ENCODE results near the gene PINK1.
"Not testable (repeated sequence)": the region's sequence is repeated elsewhere in the genome, so short reads cannot be mapped to it uniquely, and the experiment has no call there.

The PINK1 gene

GRCh38 chr1:20633190-20634064 lies at the start of gene PINK1:
Gene PINK1 (plus strand): TSS chr1:20633458. CDS start chr1:20633549, 91 bp downstream.
- DNase-seq: peak; percentile 76

DNA sequence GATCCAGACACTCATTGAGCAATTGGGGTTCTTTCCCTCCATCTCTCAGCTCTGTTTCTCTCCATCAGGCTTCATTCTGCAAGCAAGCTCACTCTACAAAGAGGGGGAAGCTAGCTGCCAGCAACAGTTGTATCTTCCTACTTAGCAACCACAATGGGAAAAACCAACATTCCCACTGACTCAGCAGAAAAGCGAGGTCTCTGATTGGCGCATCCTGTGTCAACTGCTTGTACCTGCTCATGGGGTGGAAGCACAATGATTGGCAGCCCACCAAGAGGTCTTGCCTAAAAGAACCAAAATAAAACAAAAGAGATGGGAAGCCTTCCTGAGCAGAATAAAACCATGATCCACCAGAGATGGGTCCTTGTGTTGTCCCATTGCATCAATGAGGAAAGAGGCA lies 48.4 kb upstream of the PINK1 start:
- DNase-seq: peak; percentile 70

GRCh38 chr1:20586953-20587660 lies 46.2 kb upstream of the PINK1 start:
- DNase-seq: no peak

DNA sequence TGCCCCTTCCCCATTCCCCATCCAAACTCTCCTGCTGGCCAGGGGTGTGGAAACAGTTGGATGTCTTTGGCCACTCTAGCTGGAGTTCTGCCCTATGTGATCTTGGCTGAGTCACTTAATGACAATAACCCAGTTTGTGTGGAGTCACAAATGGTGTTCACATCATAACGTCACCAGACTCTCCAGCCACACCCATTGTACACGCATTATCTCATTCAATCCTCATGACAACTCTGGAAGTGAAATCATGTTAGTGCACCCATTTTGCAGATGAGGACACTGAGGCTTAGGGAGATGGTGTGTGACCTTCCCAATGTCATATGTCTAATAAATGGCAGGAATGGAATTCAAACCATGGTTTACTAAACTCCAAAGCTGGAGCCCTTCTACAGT lies 45.6 kb upstream of the PINK1 start:
- DNase-seq: no peak

DNA sequence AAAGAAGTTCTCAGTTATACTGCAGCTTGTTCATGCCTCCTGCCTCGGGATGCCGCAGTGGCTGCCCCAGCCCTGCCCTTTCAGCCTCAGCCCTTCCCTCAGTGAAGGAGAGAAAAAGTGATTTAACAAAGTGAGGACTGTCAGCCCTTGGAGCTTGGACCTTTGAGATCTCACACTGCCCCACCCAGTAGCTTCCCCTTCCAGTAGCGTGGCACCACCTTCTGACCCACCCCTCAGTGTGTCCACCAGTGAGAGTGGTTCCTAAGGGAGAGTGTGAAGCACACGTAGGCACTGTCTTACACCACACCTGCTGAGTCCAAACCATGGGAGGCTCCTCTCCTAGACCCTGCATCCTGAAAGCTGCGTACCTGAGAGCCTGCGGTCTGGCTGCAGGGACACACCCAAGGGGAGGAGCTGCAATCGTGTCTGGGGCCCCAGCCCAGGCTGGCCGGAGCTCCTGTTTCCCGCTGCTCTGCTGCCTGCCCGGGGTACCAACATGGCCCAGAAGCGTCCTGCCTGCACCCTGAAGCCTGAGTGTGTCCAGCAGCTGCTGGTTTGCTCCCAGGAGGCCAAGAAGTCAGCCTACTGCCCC lies 44.5 kb upstream of the PINK1 start, which contains the start of gene CDA:
Gene CDA (plus strand): TSS at position 464 of the 592 bp plus-strand sequence. CDS start 33 bp downstream, at position 497.
- no peak for DNase-seq

- DNase-seq: no peak
These were observed 43.7 kb upstream of the PINK1 start for GRCh38 chr1:20589331-20590278.

DNA sequence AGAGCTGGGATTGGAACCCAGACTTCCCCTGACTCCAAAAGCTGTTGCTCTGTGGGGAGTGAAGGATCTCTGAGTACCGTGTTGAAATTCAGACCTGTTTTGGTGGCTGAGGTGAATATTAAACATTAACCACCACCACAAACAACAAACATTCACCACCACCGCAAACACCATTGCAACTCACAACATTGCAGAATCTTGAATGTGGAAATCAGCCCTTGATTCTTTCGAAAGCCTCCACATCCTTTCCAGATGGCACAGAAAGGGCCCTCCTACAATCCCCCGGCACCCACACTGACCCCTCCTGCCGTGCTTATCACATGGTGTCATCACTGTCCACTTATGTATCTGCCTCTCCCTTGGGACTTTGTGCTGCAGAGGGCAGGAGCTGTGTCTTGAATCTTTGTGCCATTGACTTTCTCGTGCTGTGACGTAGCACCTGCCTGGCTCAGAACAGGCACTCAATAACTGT lies 42.9 kb upstream of the PINK1 start:
- no peak for DNase-seq

DNA sequence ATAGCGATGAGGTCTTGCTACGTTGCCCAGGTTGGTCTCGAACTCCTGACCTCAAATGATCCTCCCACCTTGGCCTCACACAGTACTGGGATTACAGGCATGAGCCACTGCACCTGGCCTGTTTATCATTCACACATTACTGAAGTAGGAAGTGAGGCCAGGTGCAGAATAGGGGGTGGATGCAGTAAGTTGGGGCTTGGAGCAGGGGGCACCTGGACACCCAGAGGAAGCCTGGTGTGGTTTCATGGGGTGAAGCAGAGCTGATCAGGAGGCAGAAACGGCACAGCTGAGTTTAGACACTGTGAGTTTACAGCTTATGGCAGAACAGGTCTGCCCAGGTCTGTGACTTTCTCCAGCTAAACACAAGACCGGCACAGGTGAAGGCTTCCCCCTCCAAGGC lies 39.5 kb upstream of the PINK1 start:
- no peak for DNase-seq

- no peak for DNase-seq
These were observed 38.5 kb upstream of the PINK1 start for GRCh38 chr1:20594746-20595145.

- no peak for DNase-seq
These were observed 37.2 kb upstream of the PINK1 start for GRCh38 chr1:20596106-20596505.

- DNase-seq: peak; percentile 72
These were observed 35.6 kb upstream of the PINK1 start for GRCh38 chr1:20597650-20598049.

GRCh38 chr1:20600156-20600555 lies 33.1 kb upstream of the PINK1 start:
- no peak for DNase-seq

DNA sequence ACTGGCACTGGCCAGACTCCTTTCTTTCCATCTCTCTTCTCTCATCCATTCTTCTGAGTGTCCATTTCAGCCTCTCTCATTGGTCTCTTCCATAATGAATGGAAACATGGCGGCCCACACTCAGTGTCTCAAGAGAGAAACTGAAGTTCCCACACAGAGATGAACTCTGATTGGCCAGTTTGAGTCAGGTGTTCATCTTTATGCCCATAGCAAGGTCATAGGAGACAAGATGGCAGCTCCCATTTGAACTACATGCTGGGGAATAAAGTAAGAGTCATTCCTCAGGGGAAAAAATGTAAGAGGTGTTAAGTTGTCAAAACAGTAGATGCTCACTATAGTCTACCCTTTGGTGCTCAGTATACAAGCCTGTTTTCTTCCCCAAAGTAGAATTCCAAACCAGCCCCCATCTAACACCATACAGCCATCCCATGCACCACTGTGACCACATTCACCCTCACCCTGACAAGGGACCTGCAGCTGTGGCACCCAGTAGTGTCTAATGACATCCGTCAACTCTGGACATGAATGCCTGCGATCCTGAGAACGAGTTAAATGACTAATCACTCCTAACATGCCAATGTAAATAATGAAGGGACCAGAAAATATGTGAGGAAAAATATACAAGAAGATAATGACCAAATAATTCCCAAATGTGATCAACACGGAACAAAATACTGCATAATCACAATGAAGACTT lies 32.0 kb upstream of the PINK1 start:
- no peak for DNase-seq

GRCh38 chr1:20602851-20603450 lies 30.3 kb upstream of the PINK1 start:
- DNase-seq: no peak

DNA sequence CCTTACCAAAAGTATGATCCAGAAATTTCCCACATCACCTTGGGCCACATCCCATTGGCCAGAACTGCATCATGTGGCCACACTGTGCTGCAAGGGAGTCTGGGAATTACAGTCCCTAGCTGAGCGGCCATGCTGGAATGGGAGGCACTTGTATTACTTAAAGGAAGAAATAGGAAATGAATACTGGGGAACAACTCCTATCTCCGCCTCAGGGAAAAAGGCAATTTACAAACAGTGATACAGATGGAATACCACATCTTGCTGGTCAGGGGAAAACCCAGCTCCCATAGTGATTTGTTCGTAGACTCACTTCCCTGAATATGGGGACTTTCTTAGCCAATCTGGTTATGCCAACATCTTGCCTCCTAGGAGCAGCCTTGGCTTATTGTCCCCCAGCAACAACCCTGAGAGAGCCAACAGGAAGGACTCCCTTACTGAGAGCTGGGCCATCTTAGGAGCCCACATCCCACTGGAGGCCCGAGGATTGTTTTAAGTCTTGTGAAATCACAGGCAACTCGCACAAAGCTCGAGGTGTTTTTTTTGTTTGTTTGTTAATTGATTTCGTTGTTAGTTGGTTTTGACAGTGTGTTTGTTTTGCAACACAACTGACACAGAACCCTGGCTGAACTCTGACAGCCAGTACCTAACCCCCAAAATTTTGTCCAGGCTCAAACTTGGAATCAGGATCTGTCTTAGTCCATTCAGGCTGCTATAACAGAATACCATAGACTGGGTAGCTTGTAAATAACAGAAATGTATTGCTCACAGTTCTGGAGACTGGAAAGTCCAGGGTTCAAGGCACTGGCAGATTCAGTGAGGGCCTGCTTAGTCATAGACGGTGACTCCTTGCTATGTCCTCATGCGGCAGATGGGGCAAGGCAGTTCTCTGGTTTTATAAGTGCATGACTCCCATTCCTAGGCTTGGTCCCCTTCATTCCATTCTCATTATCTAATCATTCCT lies 29.5 kb upstream of the PINK1 start:
- DNase-seq: no peak

- DNase-seq: no peak
These were observed 28.6 kb upstream of the PINK1 start for GRCh38 chr1:20604678-20605077.

GRCh38 chr1:20606801-20607570 lies 26.3 kb upstream of the PINK1 start:
- not testable (repeated sequence) for DNase-seq

GRCh38 chr1:20609541-20609940 lies 23.7 kb upstream of the PINK1 start:
- no peak for DNase-seq

DNA sequence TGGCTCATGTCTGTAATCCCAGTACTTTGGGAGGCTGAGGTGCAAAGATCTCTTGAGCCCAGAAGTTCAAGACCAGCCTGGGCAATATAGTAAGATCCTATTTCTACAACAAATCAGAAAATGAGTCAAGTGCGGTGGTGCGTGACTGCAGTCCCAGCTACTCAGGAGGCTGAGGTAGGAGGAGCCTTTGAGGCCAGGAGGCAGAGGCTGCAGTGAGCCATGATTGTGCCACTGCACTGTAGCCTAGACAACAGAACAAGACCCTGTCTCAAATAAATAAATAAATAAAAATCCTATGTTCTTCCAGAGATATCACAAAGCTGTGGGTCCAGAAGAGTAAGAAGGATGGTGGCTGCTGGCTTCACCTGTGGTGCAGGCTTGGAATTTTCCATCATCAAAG lies 22.3 kb upstream of the PINK1 start:
- DNase-seq: no peak
